GM12865 (cell line): ENCODE measurements around the gene SRPK2.

Source experiments
- DNase-seq: peaks from one replicate; pipeline ENCODE4 v3.0.0; 2010; ENCODE audit warnings: low read depth
- H3K4me3 ChIP-seq: 2 replicates; pipeline ENCODE4 v1.5.1; 2011; ENCODE audit warnings: mild to moderate bottlenecking, low read depth, low read length, control low read depth
- TF ChIP-seq, protein P1 (sequence below): IDR thresholded peaks from 2 replicates; pipeline ENCODE4 v1.5.1; 2011; ENCODE audit warnings: low read length, control low read depth, low read depth, inconsistent platforms; ENCODE audit not compliant: insufficient read depth; ENCODE audit errors: missing control alignments

Gene SRPK2

DNA sequence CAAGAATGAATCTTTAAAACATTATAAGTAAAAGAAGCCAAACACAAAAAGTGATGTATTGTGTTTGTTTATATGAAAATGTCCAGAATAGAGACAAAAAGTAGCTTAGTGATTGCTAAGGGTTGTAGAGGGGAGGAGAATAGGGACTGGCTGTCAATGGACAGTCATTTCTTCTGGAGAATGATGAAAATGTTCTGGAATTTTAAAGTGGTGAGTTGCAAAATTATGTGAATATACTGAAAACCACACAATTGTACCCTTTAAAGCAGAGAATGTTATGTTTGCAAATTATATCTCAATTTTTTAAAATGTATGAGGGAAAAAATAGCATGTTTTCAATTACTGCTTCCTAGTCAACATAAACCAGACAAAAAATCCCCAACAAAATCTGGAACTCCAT, 200.5 kb downstream of the SRPK2 start:
- TF ChIP-seq, protein P1, sequence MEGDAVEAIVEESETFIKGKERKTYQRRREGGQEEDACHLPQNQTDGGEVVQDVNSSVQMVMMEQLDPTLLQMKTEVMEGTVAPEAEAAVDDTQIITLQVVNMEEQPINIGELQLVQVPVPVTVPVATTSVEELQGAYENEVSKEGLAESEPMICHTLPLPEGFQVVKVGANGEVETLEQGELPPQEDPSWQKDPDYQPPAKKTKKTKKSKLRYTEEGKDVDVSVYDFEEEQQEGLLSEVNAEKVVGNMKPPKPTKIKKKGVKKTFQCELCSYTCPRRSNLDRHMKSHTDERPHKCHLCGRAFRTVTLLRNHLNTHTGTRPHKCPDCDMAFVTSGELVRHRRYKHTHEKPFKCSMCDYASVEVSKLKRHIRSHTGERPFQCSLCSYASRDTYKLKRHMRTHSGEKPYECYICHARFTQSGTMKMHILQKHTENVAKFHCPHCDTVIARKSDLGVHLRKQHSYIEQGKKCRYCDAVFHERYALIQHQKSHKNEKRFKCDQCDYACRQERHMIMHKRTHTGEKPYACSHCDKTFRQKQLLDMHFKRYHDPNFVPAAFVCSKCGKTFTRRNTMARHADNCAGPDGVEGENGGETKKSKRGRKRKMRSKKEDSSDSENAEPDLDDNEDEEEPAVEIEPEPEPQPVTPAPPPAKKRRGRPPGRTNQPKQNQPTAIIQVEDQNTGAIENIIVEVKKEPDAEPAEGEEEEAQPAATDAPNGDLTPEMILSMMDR = no peak
- H3K4me3 ChIP-seq = no peak overlapping the region
- no peak for DNase-seq

DNA sequence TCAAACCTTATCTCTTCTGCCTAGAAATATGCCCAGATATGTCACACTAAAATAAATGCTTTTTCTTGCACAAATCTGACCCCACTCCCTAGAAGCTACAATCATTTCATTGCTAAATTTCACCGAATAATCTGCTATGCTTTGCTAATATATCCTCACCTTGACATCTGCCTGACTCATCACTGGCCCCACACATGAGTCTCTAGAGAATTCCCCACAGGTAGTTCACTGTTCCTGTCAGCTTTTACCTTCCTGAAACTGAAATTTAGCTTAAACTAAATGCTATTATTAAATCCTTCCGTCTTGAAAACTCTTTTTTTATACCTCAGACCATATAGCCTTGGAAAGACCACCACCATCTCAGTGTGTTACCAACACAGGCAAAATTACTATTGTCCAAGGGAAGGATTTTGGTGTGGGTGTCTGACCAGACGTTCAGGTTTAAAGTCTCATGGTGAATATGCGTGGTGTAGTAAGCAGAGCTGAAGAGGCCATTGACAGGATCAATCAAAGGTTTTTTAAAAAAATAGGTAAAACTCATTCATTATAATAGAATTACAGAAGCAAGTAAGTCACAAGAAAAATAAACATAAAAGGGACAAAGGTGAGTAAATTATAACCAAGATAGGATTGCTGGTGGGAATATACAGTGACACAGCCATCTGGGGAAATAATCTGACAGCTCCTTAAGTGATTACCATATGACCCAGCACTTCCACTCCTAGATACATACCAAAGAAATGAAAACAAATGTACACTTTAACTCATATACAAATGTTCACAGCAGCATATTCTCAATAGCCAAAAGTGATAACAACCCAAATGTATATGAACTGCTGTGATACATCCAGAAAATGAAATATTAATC, 201.2 kb downstream of the SRPK2 start:
- no peak overlapping the region for H3K4me3 ChIP-seq
- peak; percentile 41 for DNase-seq
- TF ChIP-seq, protein P1 = no peak

DNA sequence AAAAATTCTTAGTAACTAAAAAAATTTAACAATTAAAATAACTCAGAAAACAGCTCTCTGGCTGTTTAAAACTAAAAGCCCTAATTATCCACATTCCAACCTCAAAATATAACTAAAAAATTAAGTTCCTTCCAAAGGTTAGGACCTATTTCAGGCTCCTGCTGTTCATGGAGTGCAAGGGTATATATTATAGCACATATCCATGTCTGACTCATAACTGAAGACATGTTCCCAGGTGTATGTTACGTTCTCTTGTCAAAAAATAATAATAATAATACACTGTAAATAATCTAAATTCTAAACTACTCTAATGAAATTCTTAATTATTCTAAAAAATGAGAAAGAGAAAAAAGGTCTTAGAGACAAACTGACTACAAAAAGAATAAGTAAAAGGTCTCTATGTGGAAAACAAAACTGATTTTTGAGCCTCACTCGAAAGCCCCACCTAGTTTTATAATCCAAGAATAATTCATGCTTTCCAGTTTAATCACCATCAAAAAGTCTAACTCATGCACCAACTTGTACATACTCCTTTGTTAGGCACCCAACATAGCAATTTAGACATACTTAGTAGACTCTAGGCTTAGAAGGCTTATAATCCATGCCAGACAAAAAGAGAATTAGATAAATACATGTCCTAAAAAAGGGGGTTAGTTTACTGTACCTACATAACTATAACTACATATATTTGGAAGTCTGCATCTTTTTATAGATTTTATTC, 203.3 kb downstream of the SRPK2 start:
- TF ChIP-seq, protein P1 = no peak
- DNase-seq = no peak
- no peak overlapping the region for H3K4me3 ChIP-seq

DNA sequence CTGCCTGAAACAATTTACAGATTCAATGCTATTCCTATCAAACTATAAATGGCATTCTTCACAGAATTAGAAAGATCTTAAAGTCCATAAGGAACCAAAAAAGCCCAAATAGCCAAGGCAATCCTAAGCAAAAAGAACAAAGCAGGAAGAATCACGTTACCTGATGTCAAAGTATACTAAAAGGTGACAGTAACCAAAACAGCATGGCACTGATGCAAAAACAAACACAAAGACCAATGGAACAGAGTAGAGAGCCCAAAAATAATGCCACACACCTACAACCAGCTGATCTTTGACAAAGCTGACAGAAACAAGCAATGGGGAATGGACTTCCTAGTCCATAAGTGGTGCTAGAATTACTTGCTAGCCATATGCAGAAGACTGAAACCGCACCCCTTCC, 208.7 kb downstream of the SRPK2 start:
- DNase-seq = no peak
- TF ChIP-seq, protein P1 = no peak
- H3K4me3 ChIP-seq = no peak overlapping the region

DNA sequence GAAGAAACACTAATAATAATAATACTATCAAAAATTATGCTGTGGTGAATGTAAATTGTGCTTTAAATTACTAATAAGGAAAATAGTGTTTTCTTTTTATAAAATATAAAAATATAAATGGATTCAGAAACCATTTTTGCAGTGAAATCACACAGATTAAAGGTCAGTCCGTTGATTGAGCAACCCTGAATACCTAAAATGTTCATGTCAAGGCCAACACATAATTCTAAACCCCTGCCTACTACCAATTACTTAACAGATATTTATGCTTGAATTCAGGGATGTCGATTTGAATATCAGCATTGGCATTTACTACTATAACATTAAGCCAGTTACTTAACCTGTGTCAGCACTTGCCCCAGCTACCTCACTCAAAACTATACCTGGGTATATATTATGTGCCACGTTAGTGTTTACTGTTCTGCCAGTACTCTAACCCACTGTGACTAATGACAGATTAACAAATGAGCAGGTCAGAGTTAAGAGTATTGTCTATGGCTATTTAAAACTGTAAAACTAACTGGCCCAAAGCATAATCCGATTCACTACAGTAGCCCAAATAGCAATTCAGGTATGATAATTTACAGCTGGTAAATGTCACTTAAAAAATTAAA, 209.7 kb downstream of the SRPK2 start:
- TF ChIP-seq, protein P1 = no peak
- DNase-seq = no peak
- no peak overlapping the region for H3K4me3 ChIP-seq

DNA sequence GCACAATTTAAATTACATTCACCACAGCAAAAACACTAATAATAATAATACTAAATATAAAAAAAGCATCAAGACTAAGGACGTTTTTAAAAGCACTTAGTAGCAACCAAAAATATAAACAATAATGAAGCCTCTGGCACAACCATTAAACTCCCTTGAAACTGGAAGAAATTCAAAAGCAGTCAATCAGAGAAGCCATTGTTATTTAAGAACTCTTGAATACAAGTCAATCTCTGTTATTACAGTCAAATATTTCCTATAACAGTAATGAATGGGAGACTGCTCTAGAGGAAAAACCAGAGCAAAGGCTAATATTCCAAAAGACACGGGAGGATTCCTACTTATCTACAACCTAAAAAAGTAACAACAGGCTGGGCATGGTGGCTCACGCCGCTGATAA, 210.5 kb downstream of the SRPK2 start:
- H3K4me3 ChIP-seq = no peak overlapping the region
- DNase-seq = no peak
- TF ChIP-seq, protein P1 = no peak
